ENCODE results near the gene RAD51B. TPM values are rescaled to one million over a fixed set of nuclear protein-coding genes. Genes with fewer than 3 reads are reported as not detected.
A peak's percentile ranks its signal among the peaks of the same experiment; 100 is the strongest.

The RAD51B gene
- total RNA-seq, 2 donors from 2014 or later = 22.8 to 33.8 TPM

DNA sequence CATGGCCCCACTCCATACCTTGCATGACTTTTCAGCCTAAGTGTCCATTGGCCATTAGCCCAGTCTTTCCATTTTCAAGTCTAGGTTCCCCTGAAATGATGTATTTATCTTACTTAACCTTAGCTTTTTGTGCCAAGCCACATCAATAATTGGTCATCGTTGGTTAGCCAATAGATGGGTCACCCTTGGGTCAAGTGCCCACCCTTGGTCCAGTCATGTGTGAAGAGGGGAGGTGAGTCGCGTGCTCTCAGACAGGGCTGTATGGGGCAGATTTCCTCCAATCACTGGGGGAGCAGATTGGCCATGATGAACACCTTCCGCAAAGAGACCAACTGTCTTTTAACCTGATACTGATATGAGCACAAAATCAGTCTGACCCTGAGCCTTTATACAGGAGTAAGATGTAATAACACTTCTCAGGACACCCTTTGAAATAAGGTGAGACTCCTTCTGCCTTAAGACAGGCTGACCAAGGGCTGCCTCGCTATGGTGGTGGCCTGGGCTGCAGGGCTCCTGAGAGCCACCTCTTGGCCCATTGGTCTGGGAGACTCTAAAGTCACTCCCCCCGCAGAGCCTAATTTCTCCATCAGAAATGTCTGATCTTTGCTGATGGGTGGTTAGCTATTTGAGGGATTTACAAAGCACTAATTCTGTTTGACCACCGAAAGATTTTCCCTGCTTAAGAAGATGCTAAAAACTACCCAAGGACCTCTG is 830.1 kb downstream of the RAD51B start:
- no peak overlapping the region for H3K27ac ChIP-seq (ENCODE audit: low read depth, low read length)
- Mint-ChIP-seq H3K27ac (no peak overlapping the region), H3K4me3 (no peak overlapping the region), H3K4me1 (no peaks in the 10 kb centered on the region), H3K9me3 (no peaks in the 10 kb centered on the region), H3K27me3 (ENCODE audit: insufficient read depth) (no peaks in the 10 kb centered on the region), H3K36me3 (ENCODE audit: low read depth) (no peaks in the 10 kb centered on the region)
- H3K4me1 ChIP-seq (ENCODE audit: control insufficient read depth, insufficient read depth, low read length) = no peaks in the 10 kb centered on the region
- no peaks in the 10 kb centered on the region for H3K36me3 ChIP-seq (ENCODE audit: control insufficient read depth, insufficient read depth, low read length)
- H3K4me3 ChIP-seq (ENCODE audit: low read length) = no peak overlapping the region
- 86 to 100% methylated on average over 2 to 7 of the region's 7 CpGs for WGBS, 2 experiments (ENCODE audit: insufficient coverage in 1 of 2, insufficient read length in 1 of 2)
- TF ChIP-seq, protein P1, sequence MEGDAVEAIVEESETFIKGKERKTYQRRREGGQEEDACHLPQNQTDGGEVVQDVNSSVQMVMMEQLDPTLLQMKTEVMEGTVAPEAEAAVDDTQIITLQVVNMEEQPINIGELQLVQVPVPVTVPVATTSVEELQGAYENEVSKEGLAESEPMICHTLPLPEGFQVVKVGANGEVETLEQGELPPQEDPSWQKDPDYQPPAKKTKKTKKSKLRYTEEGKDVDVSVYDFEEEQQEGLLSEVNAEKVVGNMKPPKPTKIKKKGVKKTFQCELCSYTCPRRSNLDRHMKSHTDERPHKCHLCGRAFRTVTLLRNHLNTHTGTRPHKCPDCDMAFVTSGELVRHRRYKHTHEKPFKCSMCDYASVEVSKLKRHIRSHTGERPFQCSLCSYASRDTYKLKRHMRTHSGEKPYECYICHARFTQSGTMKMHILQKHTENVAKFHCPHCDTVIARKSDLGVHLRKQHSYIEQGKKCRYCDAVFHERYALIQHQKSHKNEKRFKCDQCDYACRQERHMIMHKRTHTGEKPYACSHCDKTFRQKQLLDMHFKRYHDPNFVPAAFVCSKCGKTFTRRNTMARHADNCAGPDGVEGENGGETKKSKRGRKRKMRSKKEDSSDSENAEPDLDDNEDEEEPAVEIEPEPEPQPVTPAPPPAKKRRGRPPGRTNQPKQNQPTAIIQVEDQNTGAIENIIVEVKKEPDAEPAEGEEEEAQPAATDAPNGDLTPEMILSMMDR (conservative IDR thresholded peaks at IDR 0.05) = no peak
- no peaks in the 10 kb centered on the region for H3K9me3 ChIP-seq (ENCODE audit: control insufficient read depth, low read length)
- DNase-seq = peak; percentile 17
- H3K9ac ChIP-seq (ENCODE audit: extremely low read depth, low read length, poor library complexity, severe bottlenecking) = no peak overlapping the region
- no peaks in the 10 kb centered on the region for H3K27me3 ChIP-seq (ENCODE audit: control insufficient read depth, insufficient read depth, low read length, poor library complexity, severe bottlenecking)

- no peaks in the 10 kb centered on the region for H3K9me3 ChIP-seq (ENCODE audit: control insufficient read depth, low read length)
- Mint-ChIP-seq H3K4me3 (no peak overlapping the region), H3K27ac (no peak overlapping the region), H3K4me1 (peaks cover 7% of the 10 kb centered on the region), H3K27me3 (ENCODE audit: insufficient read depth) (no peaks in the 10 kb centered on the region), H3K36me3 (ENCODE audit: low read depth) (no peaks in the 10 kb centered on the region), H3K9me3 (no peaks in the 10 kb centered on the region)
- TF ChIP-seq, protein P1 (conservative IDR thresholded peaks at IDR 0.05) = no peak
- no peak overlapping the region for H3K4me3 ChIP-seq (ENCODE audit: low read length)
- H3K27me3 ChIP-seq (ENCODE audit: control insufficient read depth, insufficient read depth, low read length, poor library complexity, severe bottlenecking) = no peaks in the 10 kb centered on the region
- H3K9ac ChIP-seq (ENCODE audit: extremely low read depth, low read length, poor library complexity, severe bottlenecking) = no peak overlapping the region
- H3K36me3 ChIP-seq (ENCODE audit: control insufficient read depth, insufficient read depth, low read length) = no peaks in the 10 kb centered on the region
- peak; percentile 4 for DNase-seq
- no peak overlapping the region for H3K27ac ChIP-seq (ENCODE audit: low read depth, low read length)
- H3K4me1 ChIP-seq (ENCODE audit: control insufficient read depth, insufficient read depth, low read length) = no peaks in the 10 kb centered on the region
These were observed 830.9 kb downstream of the RAD51B start for GRCh38 chr14:68650404-68650994.

GRCh38 chr14:68651075-68651474 is 831.5 kb downstream of the RAD51B start:
- TF ChIP-seq, protein P1 (conservative IDR thresholded peaks at IDR 0.05) = no peak
- H3K4me3 ChIP-seq (ENCODE audit: low read length) = no peak overlapping the region
- H3K9me3 ChIP-seq (ENCODE audit: control insufficient read depth, low read length) = no peaks in the 10 kb centered on the region
- Mint-ChIP-seq H3K27me3 (ENCODE audit: insufficient read depth) (no peaks in the 10 kb centered on the region), H3K36me3 (ENCODE audit: low read depth) (no peaks in the 10 kb centered on the region), H3K9me3 (no peaks in the 10 kb centered on the region), H3K27ac (no peak overlapping the region), H3K4me3 (no peak overlapping the region), H3K4me1 (peaks cover 7% of the 10 kb centered on the region)
- no peak overlapping the region for H3K27ac ChIP-seq (ENCODE audit: low read depth, low read length)
- peak; percentile 14 for DNase-seq
- 60 to 92% methylated on average over 1 to 4 of the region's 4 CpGs for WGBS, 2 experiments (ENCODE audit: insufficient coverage in 1 of 2, insufficient read length in 1 of 2)
- H3K36me3 ChIP-seq (ENCODE audit: control insufficient read depth, insufficient read depth, low read length) = no peaks in the 10 kb centered on the region
- H3K27me3 ChIP-seq (ENCODE audit: control insufficient read depth, insufficient read depth, low read length, poor library complexity, severe bottlenecking) = no peaks in the 10 kb centered on the region
- no peak overlapping the region for H3K9ac ChIP-seq (ENCODE audit: extremely low read depth, low read length, poor library complexity, severe bottlenecking)
- no peaks in the 10 kb centered on the region for H3K4me1 ChIP-seq (ENCODE audit: control insufficient read depth, insufficient read depth, low read length)

Data from endodermal cell (in vitro differentiated cells).